ENCODE measurements around the gene F2R. TPM values are rescaled to one million over a fixed set of nuclear protein-coding genes. Genes with fewer than 3 reads are reported as not detected.

F2R gene
- polyA plus RNA-seq, 4 donors, result 44.0 to 62.4 (median 57.9) TPM

Other genes starting within 250 kb of the F2R start
- gene F2RL2, start 92.7 kb upstream of the F2R start, polyA plus RNA-seq (ENCODE audit: insufficient read length in 4 of 4), result under 1 TPM; 0.44 to 0.49 (median 0.48) TPM
- gene F2RL1, start 102.9 kb downstream of the F2R start, polyA plus RNA-seq (ENCODE audit: insufficient read length in 4 of 4), result 10 to 100 TPM in 3 of 4 donors, 1 to 10 TPM in 1; 1.0 to 37.8 (median 33.2) TPM
- under 1 TPM; 0.16 to 0.46 (median 0.20) TPM for gene S100Z, start 133.9 kb downstream of the F2R start, polyA plus RNA-seq (ENCODE audit: insufficient read length in 4 of 4)
- gene CRHBP, start 236.9 kb downstream of the F2R start, polyA plus RNA-seq (ENCODE audit: insufficient read length in 4 of 4), result 10 to 100 TPM in 3 of 4 donors, 1 to 10 TPM in 1; 6.4 to 24.2 (median 20.6) TPM

Data from left renal pelvis (tissue), 4 donors.